GM18858 (cell line): ENCODE measurements around the gene RBM28.

ENCODE experiments used
- ATAC-seq: cut with Tn5 transposase; IDR thresholded peaks from one replicate; pipeline ENCODE4 v1.9.1; 2021; ENCODE audit not compliant: unreplicated experiment

Gene RBM28

DNA sequence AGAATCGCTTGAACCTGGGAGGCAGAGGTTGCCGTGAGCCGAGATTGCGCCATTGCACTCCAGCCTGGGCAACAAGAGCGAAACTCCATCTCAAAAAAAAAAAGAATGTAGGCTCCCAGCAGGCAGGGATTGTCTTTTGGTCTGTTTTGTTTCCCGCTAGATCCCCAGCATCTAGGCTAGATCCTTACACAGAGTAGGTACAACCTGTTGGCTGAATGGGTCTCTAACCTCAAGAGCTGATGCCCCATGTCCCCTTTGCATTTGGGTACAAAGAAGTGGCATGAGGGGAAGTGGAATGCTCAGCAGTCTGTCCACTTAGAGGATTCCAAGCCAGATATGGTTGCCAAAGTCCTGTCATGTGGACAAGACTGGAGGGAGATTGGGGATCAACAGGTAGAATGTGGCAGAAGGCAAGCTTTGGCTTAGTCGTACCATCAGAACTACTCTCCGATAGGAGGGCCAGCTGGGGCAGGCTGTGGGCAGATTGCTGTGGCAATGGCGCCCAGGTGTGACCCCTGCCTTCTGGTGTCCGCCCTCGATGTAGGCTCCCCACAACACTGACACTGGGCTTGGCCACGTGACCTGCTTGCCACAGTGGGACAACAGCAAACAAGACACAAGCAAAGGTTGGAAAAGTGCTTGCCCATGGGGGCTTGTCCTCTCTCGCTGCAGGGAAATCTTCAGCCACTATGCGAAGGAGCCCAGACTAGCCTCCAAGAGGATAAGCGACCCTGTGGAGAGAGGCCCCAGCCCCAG, 81.3 kb downstream of the RBM28 start:
- ATAC-seq: no peak

- ATAC-seq: no peak
Observed at GRCh38 chr7:128260069-128260795, 83.5 kb downstream of the RBM28 start.

DNA sequence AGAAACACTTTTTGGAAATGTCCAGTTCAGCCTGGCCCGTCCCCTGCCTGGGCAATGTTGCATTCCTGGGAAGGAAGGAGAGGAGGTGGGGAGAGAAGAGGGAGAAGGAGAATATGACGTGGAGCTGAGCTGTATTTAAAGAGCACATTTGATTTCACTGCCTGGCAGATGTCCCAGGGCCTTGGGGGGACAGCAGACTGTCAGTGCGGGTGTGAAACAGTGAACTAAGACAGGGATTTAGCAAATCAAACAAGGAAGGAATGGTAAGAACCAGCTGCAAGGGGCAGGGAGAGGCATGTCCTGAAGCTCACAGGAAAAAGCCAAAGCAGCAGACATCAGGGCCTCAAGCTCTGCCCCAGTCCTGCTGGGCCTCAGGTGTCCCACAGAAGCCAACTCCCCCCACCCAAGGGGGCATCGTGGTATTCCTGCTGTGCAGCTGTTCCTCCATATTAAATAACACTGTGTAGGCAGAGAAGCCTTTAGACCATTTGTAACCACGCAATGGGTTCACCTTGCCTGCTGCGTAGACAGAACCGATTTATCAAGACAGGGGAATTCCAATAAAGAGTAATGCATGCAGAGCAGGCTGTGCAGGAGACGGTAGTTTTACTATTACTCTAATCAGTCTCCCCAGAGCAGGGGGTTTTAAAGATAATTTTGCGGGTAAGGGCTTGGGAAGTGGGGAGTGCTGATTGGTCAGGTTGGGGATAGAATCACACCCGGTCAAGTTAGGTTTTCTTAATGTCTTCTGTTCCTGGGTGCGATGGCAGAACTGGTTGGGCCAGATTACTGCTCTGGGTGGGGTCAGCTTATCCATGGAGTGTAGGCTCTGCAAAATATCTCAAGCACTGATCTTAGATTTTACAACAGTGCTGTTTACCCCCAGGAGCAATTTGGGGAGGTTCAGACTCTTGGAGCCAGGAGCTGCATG, 84.3 kb downstream of the RBM28 start:
- no peak for ATAC-seq

DNA sequence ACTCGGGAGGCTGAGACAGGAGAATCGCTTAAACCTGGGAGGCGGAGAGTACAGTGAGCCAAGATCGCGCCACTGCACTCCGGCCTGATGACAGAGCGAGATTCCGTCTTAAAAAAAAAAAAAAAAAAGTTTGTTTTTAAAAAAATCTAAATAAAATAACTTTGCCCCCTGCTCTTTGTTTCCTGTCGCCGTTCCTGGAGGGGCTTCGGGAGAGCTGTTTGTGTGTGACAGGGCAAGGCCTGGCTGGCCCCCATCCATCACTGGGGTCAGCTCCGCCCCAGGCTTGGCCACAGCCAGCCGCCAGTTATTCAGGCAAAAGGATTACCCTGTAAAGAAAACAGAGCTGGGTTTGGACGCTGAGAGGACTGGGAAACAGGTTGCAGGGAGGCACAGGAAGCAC, 86.2 kb downstream of the RBM28 start:
- ATAC-seq: no peak

DNA sequence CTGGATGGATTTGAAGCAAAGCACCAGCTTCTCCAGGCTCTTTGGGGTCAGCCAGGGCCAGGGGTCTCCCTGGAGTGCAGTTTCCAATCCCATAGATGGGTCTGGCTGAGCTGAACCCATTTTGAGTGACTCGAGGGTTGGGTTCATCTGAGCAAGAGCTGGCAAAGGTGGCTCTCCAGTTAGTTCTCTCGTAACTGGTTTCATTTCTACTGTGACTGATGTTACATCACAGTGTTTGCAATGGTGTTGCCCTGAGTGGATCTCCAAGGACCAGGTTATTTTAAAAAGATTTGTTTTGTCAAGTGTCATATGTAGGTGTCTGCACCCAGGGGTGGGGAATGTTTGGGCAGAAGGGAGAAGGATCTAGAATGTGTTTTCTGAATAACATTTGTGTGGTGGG, 88.4 kb downstream of the RBM28 start:
- ATAC-seq: no peak

DNA sequence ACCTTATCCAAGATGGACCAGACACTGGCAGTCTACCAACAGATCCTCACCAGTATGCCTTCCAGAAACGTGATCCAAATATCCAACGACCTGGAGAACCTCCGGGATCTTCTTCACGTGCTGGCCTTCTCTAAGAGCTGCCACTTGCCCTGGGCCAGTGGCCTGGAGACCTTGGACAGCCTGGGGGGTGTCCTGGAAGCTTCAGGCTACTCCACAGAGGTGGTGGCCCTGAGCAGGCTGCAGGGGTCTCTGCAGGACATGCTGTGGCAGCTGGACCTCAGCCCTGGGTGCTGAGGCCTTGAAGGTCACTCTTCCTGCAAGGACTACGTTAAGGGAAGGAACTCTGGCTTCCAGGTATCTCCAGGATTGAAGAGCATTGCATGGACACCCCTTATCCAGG, 89.2 kb downstream of the RBM28 start:
- ATAC-seq: no peak

DNA sequence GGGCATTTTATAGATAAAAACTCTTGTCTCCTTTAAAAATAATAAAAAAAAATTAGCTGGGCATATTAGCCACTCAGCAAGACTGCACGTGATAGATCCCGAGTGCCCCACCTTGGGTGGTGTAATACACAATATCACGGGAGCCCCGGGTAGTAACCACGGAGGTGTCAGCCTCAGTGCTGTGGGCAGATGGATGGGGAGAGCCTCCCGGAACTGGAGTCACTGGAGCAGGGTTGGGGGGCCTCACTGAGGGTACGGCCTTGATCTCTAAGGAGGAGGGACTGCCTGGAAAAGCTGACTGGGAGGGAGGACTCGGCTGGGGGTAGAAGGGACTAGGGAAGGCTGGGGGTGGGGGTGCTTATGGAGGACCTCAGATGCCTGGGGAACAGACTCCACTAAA, 90.0 kb downstream of the RBM28 start:
- no peak for ATAC-seq

- no peak for ATAC-seq
Observed at GRCh38 chr7:128251337-128251736, 92.4 kb downstream of the RBM28 start.
